HepG2 (cell line): ENCODE measurements around the gene AEN. TPM values are rescaled to one million over a fixed set of nuclear protein-coding genes. Genes with fewer than 3 reads are reported as not detected.

Experiments
- GATA4 ChIP-seq: sonication (generic); IDR thresholded peaks from 2 replicates; pipeline ENCODE4 v1.6.1; 2016; ENCODE audit warnings: antibody characterized with exemption, low read depth, borderline replicate concordance
- MTF2 ChIP-seq: sonication (generic); formaldehyde crosslinking; IDR thresholded peaks from 2 replicates; pipeline ENCODE4 v1.5.0; 2020; ENCODE audit warnings: missing genetic modification reagents, borderline replicate concordance
- NPAS2 ChIP-seq: sonication (generic); formaldehyde crosslinking; IDR thresholded peaks from 2 replicates; pipeline ENCODE4 v1.8.0; 2022; ENCODE audit warnings: mild to moderate bottlenecking, missing genetic modification reagents, borderline replicate concordance
- RAD21 ChIP-seq: fragments of 450-650 bp; formaldehyde crosslinking; IDR thresholded peaks from 2 replicates; pipeline ENCODE4 v1.5.0; 2020; ENCODE audit warnings: mild to moderate bottlenecking
- SMC3 ChIP-seq: IDR thresholded peaks from 2 replicates; pipeline ENCODE4 v1.6.1; 2011; ENCODE audit warnings: low read length, improper control_type of control experiment
- STAG1 ChIP-seq: sonication (generic); formaldehyde crosslinking; IDR thresholded peaks from 2 replicates; pipeline ENCODE4 v1.4.0; 2020; ENCODE audit warnings: missing genetic modification reagents
- ZFP36L2 ChIP-seq: sonication (generic); formaldehyde crosslinking; IDR thresholded peaks from 2 replicates; pipeline ENCODE4 v1.4.0; 2020; ENCODE audit warnings: missing genetic modification reagents
- ZNF773 ChIP-seq: sonication (generic); formaldehyde crosslinking; IDR thresholded peaks from 2 replicates; pipeline ENCODE4 v1.4.0; 2020; ENCODE audit warnings: missing genetic modification reagents, borderline replicate concordance
- polyA plus RNA-seq, 8 experiments: library from polyadenylated mRNA; depleted of rRNA in 3 of 8; stranded (reverse) in 7 of 8; unstranded in 1 of 8; fragments of >200 nt; fragmentation: Illumina TruSeq in 4 of 8; extraction: Trizol in 4 of 8; gene quantifications; 2 replicates each; pipeline versions ENCODE4 v1.2.1 to v1.2.3, GENCODE V29; 2011 to 2016; ENCODE audit warnings: low read depth in 4 of 8, missing spikeins in 1 of 8, mixed read lengths in 1 of 8; ENCODE audit not compliant: insufficient read depth in 1 of 8
- total RNA-seq, 5 experiments: library from RNA; depleted of rRNA; stranded (reverse); fragments of >200 nt; fragmentation: Illumina TruSeq; extraction: Trizol; gene quantifications; 2 replicates each; pipeline ENCODE4 v1.2.3, GENCODE V29; 2016; ENCODE audit warnings: low read depth in 1 of 5
- TF ChIP-seq, protein P1 (sequence below): sonication (generic); formaldehyde crosslinking; IDR thresholded peaks from 2 replicates; pipeline ENCODE4 v1.5.0; 2020; ENCODE audit warnings: mild to moderate bottlenecking, missing genetic modification reagents, moderate library complexity
- TF ChIP-seq, protein P2 (sequence below): sonication (generic); formaldehyde crosslinking; IDR thresholded peaks from 2 replicates; pipeline ENCODE4 v1.5.1; 2020; ENCODE audit warnings: mild to moderate bottlenecking, missing genetic modification reagents, moderate library complexity
- TF ChIP-seq, protein P3 (sequence below): sonication (generic); formaldehyde crosslinking; IDR thresholded peaks from 2 replicates; pipeline ENCODE4 v1.5.0; 2020; ENCODE audit warnings: missing genetic modification reagents

The AEN gene
- total and polyA plus RNA-seq, 2 of the 13 experiments (the other 11 are each of a cell fraction or from before 2014, with no cell fraction given) = 51.3 to 118 TPM

DNA sequence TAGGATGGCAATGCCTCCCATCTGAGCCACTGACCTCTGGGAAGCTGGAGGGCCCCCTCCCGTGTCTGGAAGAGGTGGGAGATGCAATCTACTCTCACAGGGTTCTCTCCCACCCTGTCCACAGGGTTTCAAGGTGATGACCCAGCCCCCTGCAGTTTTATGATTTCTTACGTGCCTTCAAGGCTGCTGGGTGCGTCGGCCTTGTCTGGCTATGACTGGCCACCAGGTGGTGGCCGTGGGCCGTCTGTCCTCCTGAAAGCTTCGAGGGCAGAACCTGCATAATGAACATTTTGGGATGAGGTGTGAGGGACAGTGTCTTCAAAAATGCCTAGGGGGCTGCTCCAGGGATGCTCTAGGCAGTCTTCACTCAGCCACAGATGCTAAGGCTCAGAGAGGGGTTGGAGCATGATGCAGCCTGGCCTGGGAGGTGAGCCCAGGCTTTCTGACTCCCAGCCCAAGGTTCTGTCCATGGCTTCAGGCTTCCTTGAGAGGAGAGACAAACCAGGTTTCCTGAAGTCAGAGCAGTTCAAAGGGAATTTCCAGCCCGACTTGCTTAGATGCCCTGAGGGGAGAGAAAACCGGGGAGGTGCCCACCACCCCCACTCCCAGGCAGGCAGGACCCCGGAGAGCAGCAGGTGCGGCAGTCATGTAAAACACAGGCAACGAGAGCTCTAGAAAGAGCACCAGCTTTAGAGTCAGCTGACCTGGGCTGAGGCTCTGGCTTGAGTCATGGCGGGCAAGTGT is 36.4 kb downstream of the AEN start (continued):
- TF ChIP-seq, protein P1, sequence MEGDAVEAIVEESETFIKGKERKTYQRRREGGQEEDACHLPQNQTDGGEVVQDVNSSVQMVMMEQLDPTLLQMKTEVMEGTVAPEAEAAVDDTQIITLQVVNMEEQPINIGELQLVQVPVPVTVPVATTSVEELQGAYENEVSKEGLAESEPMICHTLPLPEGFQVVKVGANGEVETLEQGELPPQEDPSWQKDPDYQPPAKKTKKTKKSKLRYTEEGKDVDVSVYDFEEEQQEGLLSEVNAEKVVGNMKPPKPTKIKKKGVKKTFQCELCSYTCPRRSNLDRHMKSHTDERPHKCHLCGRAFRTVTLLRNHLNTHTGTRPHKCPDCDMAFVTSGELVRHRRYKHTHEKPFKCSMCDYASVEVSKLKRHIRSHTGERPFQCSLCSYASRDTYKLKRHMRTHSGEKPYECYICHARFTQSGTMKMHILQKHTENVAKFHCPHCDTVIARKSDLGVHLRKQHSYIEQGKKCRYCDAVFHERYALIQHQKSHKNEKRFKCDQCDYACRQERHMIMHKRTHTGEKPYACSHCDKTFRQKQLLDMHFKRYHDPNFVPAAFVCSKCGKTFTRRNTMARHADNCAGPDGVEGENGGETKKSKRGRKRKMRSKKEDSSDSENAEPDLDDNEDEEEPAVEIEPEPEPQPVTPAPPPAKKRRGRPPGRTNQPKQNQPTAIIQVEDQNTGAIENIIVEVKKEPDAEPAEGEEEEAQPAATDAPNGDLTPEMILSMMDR = peak; percentile 87
- no peak for TF ChIP-seq GATA4
- no peak for TF ChIP-seq MTF2 (CRISPR knock-in tag)
- TF ChIP-seq, protein P2, sequence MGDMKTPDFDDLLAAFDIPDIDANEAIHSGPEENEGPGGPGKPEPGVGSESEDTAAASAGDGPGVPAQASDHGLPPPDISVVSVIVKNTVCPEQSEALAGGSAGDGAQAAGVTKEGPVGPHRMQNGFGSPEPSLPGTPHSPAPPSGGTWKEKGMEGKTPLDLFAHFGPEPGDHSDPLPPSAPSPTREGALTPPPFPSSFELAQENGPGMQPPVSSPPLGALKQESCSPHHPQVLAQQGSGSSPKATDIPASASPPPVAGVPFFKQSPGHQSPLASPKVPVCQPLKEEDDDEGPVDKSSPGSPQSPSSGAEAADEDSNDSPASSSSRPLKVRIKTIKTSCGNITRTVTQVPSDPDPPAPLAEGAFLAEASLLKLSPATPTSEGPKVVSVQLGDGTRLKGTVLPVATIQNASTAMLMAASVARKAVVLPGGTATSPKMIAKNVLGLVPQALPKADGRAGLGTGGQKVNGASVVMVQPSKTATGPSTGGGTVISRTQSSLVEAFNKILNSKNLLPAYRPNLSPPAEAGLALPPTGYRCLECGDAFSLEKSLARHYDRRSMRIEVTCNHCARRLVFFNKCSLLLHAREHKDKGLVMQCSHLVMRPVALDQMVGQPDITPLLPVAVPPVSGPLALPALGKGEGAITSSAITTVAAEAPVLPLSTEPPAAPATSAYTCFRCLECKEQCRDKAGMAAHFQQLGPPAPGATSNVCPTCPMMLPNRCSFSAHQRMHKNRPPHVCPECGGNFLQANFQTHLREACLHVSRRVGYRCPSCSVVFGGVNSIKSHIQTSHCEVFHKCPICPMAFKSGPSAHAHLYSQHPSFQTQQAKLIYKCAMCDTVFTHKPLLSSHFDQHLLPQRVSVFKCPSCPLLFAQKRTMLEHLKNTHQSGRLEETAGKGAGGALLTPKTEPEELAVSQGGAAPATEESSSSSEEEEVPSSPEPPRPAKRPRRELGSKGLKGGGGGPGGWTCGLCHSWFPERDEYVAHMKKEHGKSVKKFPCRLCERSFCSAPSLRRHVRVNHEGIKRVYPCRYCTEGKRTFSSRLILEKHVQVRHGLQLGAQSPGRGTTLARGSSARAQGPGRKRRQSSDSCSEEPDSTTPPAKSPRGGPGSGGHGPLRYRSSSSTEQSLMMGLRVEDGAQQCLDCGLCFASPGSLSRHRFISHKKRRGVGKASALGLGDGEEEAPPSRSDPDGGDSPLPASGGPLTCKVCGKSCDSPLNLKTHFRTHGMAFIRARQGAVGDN (CRISPR knock-in tag) = 0 out of 2 replicates have a peak, but pooled peaks have one; percentile 16
- no peak for TF ChIP-seq ZFP36L2 (CRISPR knock-in tag)
- TF ChIP-seq SMC3 = peak; percentile 71
- TF ChIP-seq, protein P3, sequence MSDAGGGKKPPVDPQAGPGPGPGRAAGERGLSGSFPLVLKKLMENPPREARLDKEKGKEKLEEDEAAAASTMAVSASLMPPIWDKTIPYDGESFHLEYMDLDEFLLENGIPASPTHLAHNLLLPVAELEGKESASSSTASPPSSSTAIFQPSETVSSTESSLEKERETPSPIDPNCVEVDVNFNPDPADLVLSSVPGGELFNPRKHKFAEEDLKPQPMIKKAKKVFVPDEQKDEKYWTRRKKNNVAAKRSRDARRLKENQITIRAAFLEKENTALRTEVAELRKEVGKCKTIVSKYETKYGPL (CRISPR knock-in tag) = no peak
- no peak for TF ChIP-seq ZNF773 (CRISPR knock-in tag)
- peak; percentile 80 for TF ChIP-seq RAD21 (CRISPR knock-in tag)
- TF ChIP-seq STAG1 (CRISPR knock-in tag) = peak; percentile 91
- TF ChIP-seq NPAS2 (CRISPR knock-in tag) = no peak
